HG03439 (cell line): ENCODE results near the gene MYLK.

Experiments used
- ATAC-seq: cut with Tn5 transposase; IDR thresholded peaks from one replicate; pipeline ENCODE4 v1.9.1; 2021; ENCODE audit warnings: mild to moderate bottlenecking, moderate library complexity; ENCODE audit not compliant: unreplicated experiment

Gene MYLK

GRCh38 chr3:123564056-123564455, 320.1 kb downstream of the MYLK start:
- no peak for ATAC-seq

- ATAC-seq = no peak
These were observed 321.6 kb downstream of the MYLK start for GRCh38 chr3:123562547-123562946.

GRCh38 chr3:123561188-123561587, 322.9 kb downstream of the MYLK start:
- no peak for ATAC-seq
